GM12801 (cell line): ENCODE measurements around the gene ADAT1.

Source experiments
- CTCF ChIP-seq: IDR thresholded peaks from one replicate; pipeline ENCODE4 v1.5.1; 2011; ENCODE audit warnings: control low read depth; ENCODE audit not compliant: insufficient read length; ENCODE audit errors: extremely low read depth

Gene ADAT1

GRCh38 chr16:75572864-75573542 lies 50.1 kb downstream of the ADAT1 start:
- TF ChIP-seq CTCF = no peak

GRCh38 chr16:75570396-75571065 lies 52.5 kb downstream of the ADAT1 start:
- TF ChIP-seq CTCF = no peak

- TF ChIP-seq CTCF = no peak
These were observed 55.2 kb downstream of the ADAT1 start for GRCh38 chr16:75567911-75568310.

- no peak for TF ChIP-seq CTCF
These were observed 56.3 kb downstream of the ADAT1 start for GRCh38 chr16:75566758-75567255.

- no peak for TF ChIP-seq CTCF
These were observed 56.9 kb downstream of the ADAT1 start, which contains the start of gene GABARAPL2 for GRCh38 chr16:75566040-75566757. Gene GABARAPL2, plus strand, starts transcription at chr16:75566379. Its CDS starts 108 bp downstream, at chr16:75566487.

GRCh38 chr16:75565640-75566039 lies 57.4 kb downstream of the ADAT1 start:
- no peak for TF ChIP-seq CTCF
